ENCODE results near the gene TARM1.
"Not testable (repeated sequence)": the region's sequence is repeated elsewhere in the genome, so short reads cannot be mapped to it uniquely, and the experiment has no call there.

TARM1 gene

GRCh38 chr19:54041969-54042606, 39.1 kb downstream of the TARM1 start:
- no peak for TF ChIP-seq CTCF (IDR thresholded peaks at IDR 0.05)
- Histone ChIP-seq H3K4me3 (ENCODE audit: low read depth in 1 of 2, low read length in 1 of 2) (no peak overlapping the region), H3K9me3 (no peaks in the 10 kb centered on the region), H3K36me3 (peaks cover 42% of the 10 kb centered on the region), H3K27ac (no peak overlapping the region), H3K27me3 (no peaks in the 10 kb centered on the region), H3K4me1 (ENCODE audit: control insufficient read depth in 1 of 2, insufficient read depth in 1 of 2, low read depth in 1 of 2, low read length in 1 of 2) (peaks cover under 1 to 5% of the 10 kb centered on the region in 2 experiments)

- Histone ChIP-seq H3K9me3 (no peaks in the 10 kb centered on the region), H3K27ac (no peak overlapping the region), H3K4me1 (ENCODE audit: control insufficient read depth in 1 of 2, insufficient read depth in 1 of 2, low read depth in 1 of 2, low read length in 1 of 2) (no peaks in the 10 kb centered on the region), H3K4me3 (ENCODE audit: low read depth in 1 of 2, low read length in 1 of 2) (no peak overlapping the region), H3K36me3 (peaks cover 42% of the 10 kb centered on the region), H3K27me3 (no peaks in the 10 kb centered on the region)
- no peak for TF ChIP-seq CTCF (IDR thresholded peaks at IDR 0.05)
Measured at GRCh38 chr19:54040003-54040402, 41.2 kb downstream of the TARM1 start.

- H3K27ac ChIP-seq; H3K9me3 ChIP-seq; H3K4me3 ChIP-seq (ENCODE audit: low read depth in 1 of 2, low read length in 1 of 2); H3K27me3 ChIP-seq; H3K4me1 ChIP-seq (ENCODE audit: control insufficient read depth in 1 of 2, insufficient read depth in 1 of 2, low read depth in 1 of 2, low read length in 1 of 2): not testable (repeated sequence)
- H3K36me3 ChIP-seq, result peaks cover 21% of the 10 kb centered on the region
Measured at GRCh38 chr19:54036542-54036941, 44.6 kb downstream of the TARM1 start.

- Histone ChIP-seq H3K27me3 (peaks cover 11% of the 10 kb centered on the region), H3K27ac (no peak overlapping the region), H3K4me1 (ENCODE audit: control insufficient read depth in 1 of 2, insufficient read depth in 1 of 2, low read depth in 1 of 2, low read length in 1 of 2) (peaks cover 0 to 4% of the 10 kb centered on the region in 2 experiments), H3K4me3 (ENCODE audit: low read depth in 1 of 2, low read length in 1 of 2) (no peak overlapping the region), H3K36me3 (peaks cover 11% of the 10 kb centered on the region), H3K9me3 (no peaks in the 10 kb centered on the region)
- TF ChIP-seq CTCF (IDR thresholded peaks at IDR 0.05), result no peak
Measured at GRCh38 chr19:54035215-54036178, 45.7 kb downstream of the TARM1 start.

GRCh38 chr19:54030895-54031586, 50.1 kb downstream of the TARM1 start:
- no peaks in the 10 kb centered on the region for H3K36me3 ChIP-seq
- H3K4me3 ChIP-seq (ENCODE audit: low read depth in 1 of 2, low read length in 1 of 2), result no peak overlapping the region
- peaks cover 16% of the 10 kb centered on the region in 2 experiments for H3K4me1 ChIP-seq (ENCODE audit: control insufficient read depth in 1 of 2, insufficient read depth in 1 of 2, low read depth in 1 of 2, low read length in 1 of 2)
- H3K27me3 ChIP-seq, result peaks cover 26% of the 10 kb centered on the region
- TF ChIP-seq CTCF (IDR thresholded peaks at IDR 0.05), result no peak
- no peaks in the 10 kb centered on the region for H3K9me3 ChIP-seq
- no peak overlapping the region for H3K27ac ChIP-seq

Measured in neutrophil (primary cell).